ENCODE data around the gene IQSEC1.

Gene IQSEC1

GRCh38 chr3:13028010-13028821 lies 45.0 kb downstream of the IQSEC1 start:
- Mint-ChIP-seq H3K36me3 (peaks cover 6% of the 10 kb centered on the region), H3K4me1 (ENCODE audit: low read depth) (no peaks in the 10 kb centered on the region), H3K9me3 (ENCODE audit: low read depth) (no peaks in the 10 kb centered on the region), H3K27me3 (no peaks in the 10 kb centered on the region), H3K27ac (no peak overlapping the region), H3K4me3 (no peak overlapping the region)

DNA sequence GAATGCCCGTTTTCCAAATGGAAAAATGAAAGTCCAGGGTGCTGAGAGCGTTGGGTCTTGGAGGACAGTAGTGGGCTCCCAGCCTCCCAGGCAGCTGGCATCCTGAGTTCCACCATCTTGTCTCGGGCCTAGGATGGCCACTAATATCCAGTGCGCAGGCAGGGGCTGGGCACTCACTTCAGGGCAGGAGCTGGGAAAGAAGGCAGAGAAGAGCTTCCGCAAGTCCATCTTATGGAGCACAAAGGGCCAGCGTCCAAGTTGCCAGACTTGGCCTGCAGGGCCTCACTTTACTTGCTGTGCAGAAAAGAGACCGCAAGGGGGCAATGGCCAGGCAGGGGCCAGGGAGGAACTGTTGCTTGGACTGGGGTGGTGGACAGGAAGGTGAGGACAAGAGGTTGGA lies 46.1 kb downstream of the IQSEC1 start:
- H3K4me1 Mint-ChIP-seq (ENCODE audit: low read depth), result no peaks in the 10 kb centered on the region
- H3K4me3 Mint-ChIP-seq, result no peak overlapping the region
- no peaks in the 10 kb centered on the region for H3K9me3 Mint-ChIP-seq (ENCODE audit: low read depth)
- H3K27me3 Mint-ChIP-seq, result no peaks in the 10 kb centered on the region
- no peak overlapping the region for H3K27ac Mint-ChIP-seq
- H3K36me3 Mint-ChIP-seq, result peaks cover 6% of the 10 kb centered on the region

DNA sequence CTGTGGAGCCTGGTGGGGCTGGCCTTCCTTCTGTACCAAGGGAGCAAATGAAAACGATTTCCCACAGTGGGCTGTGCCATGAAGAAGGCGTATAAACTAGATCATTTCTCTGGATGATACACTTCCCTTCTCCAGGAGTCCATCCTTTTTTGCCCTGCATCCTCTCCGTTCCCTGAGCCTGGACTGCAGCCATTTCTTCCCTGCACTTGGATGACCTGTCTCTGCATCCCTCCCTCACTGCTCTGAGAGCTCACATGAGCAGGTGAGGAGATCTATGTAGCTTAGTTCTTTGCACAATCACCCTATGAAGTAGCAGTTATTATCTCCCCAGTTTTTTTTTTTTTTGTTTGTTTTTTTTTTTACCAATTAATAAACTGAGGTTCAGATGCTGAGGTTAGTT lies 46.7 kb downstream of the IQSEC1 start:
- Mint-ChIP-seq H3K36me3 (peaks cover 6% of the 10 kb centered on the region), H3K4me1 (ENCODE audit: low read depth) (no peaks in the 10 kb centered on the region), H3K27ac (no peak overlapping the region), H3K9me3 (ENCODE audit: low read depth) (no peaks in the 10 kb centered on the region), H3K4me3 (no peak overlapping the region), H3K27me3 (no peaks in the 10 kb centered on the region)

- Mint-ChIP-seq H3K4me1 (ENCODE audit: low read depth) (no peaks in the 10 kb centered on the region), H3K4me3 (no peak overlapping the region), H3K9me3 (ENCODE audit: low read depth) (no peaks in the 10 kb centered on the region), H3K27ac (no peak overlapping the region), H3K27me3 (no peaks in the 10 kb centered on the region), H3K36me3 (peaks cover 6% of the 10 kb centered on the region)
These were observed 47.3 kb downstream of the IQSEC1 start for GRCh38 chr3:13025778-13026518.

GRCh38 chr3:13025090-13025489 lies 48.1 kb downstream of the IQSEC1 start:
- Mint-ChIP-seq H3K27me3 (no peaks in the 10 kb centered on the region), H3K4me1 (ENCODE audit: low read depth) (no peaks in the 10 kb centered on the region), H3K4me3 (no peak overlapping the region), H3K36me3 (peaks cover 6% of the 10 kb centered on the region), H3K9me3 (ENCODE audit: low read depth) (no peaks in the 10 kb centered on the region), H3K27ac (no peak overlapping the region)

GRCh38 chr3:13024765-13025065 lies 48.5 kb downstream of the IQSEC1 start:
- Mint-ChIP-seq H3K36me3 (peaks cover 6% of the 10 kb centered on the region), H3K27me3 (no peaks in the 10 kb centered on the region), H3K9me3 (ENCODE audit: low read depth) (no peaks in the 10 kb centered on the region), H3K4me3 (no peak overlapping the region), H3K4me1 (ENCODE audit: low read depth) (no peaks in the 10 kb centered on the region), H3K27ac (no peak overlapping the region)

GRCh38 chr3:13023971-13024764 lies 49.1 kb downstream of the IQSEC1 start:
- H3K4me3 Mint-ChIP-seq, result no peak overlapping the region
- no peaks in the 10 kb centered on the region for H3K27me3 Mint-ChIP-seq
- no peak overlapping the region for H3K27ac Mint-ChIP-seq
- H3K9me3 Mint-ChIP-seq (ENCODE audit: low read depth), result no peaks in the 10 kb centered on the region
- H3K36me3 Mint-ChIP-seq, result peaks cover 6% of the 10 kb centered on the region
- no peaks in the 10 kb centered on the region for H3K4me1 Mint-ChIP-seq (ENCODE audit: low read depth)

DNA sequence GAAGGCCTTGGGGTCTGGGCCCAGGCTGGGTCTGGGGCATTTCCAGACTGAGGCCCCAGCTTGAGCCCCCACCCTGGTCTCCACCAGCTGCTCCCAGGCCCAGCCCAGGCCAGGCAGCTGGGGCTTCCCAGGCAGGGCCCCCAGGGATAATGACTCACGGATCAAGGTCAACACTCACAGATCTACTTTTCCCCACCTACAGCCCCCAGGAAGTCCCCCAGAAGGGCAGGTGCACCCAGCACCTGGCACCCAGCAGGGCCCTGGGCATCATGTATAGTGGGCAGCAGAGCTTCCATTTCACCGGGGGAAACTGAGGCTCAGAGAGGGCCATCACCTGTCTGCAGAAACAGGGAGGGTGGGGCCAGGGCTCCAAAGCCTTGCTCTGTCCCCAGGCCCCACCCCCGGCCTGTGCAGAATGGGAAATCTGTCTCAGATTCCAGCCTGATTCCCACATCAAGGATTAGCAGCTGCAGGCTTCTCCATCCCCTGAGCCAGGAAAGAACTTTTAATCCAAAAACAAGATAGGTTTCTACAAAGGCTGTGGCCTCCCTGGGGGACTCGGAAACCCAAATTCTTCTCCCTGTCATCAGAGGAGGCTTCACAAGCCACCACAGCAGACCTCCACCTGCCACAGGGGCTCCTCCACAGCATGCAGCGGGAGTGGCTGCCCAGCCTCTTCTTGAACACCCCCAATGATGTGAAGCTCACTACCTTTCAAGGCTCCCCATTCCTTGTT lies 49.8 kb downstream of the IQSEC1 start:
- Mint-ChIP-seq H3K4me1 (ENCODE audit: low read depth) (no peaks in the 10 kb centered on the region), H3K4me3 (no peak overlapping the region), H3K27ac (no peak overlapping the region), H3K36me3 (peaks cover 6% of the 10 kb centered on the region), H3K27me3 (no peaks in the 10 kb centered on the region), H3K9me3 (ENCODE audit: low read depth) (no peaks in the 10 kb centered on the region)

GRCh38 chr3:13022348-13023234 lies 50.6 kb downstream of the IQSEC1 start:
- Mint-ChIP-seq H3K36me3 (peaks cover 6% of the 10 kb centered on the region), H3K4me3 (no peak overlapping the region), H3K27ac (no peak overlapping the region), H3K9me3 (ENCODE audit: low read depth) (no peaks in the 10 kb centered on the region), H3K4me1 (ENCODE audit: low read depth) (no peaks in the 10 kb centered on the region), H3K27me3 (no peaks in the 10 kb centered on the region)

- no peaks in the 10 kb centered on the region for H3K27me3 Mint-ChIP-seq
- peaks cover 6% of the 10 kb centered on the region for H3K36me3 Mint-ChIP-seq
- H3K4me1 Mint-ChIP-seq (ENCODE audit: low read depth), result peaks cover 10% of the 10 kb centered on the region
- H3K9me3 Mint-ChIP-seq (ENCODE audit: low read depth), result no peaks in the 10 kb centered on the region
- H3K4me3 Mint-ChIP-seq, result no peak overlapping the region
- H3K27ac Mint-ChIP-seq, result peak overlapping the region; percentile 36
These were observed 51.8 kb downstream of the IQSEC1 start for GRCh38 chr3:13021141-13022114.

- Mint-ChIP-seq H3K4me3 (no peak overlapping the region), H3K36me3 (peaks cover 6% of the 10 kb centered on the region), H3K9me3 (ENCODE audit: low read depth) (no peaks in the 10 kb centered on the region), H3K4me1 (ENCODE audit: low read depth) (peaks cover 17% of the 10 kb centered on the region), H3K27me3 (no peaks in the 10 kb centered on the region), H3K27ac (no peak overlapping the region)
These were observed 53.0 kb downstream of the IQSEC1 start for GRCh38 chr3:13020159-13020750.

DNA sequence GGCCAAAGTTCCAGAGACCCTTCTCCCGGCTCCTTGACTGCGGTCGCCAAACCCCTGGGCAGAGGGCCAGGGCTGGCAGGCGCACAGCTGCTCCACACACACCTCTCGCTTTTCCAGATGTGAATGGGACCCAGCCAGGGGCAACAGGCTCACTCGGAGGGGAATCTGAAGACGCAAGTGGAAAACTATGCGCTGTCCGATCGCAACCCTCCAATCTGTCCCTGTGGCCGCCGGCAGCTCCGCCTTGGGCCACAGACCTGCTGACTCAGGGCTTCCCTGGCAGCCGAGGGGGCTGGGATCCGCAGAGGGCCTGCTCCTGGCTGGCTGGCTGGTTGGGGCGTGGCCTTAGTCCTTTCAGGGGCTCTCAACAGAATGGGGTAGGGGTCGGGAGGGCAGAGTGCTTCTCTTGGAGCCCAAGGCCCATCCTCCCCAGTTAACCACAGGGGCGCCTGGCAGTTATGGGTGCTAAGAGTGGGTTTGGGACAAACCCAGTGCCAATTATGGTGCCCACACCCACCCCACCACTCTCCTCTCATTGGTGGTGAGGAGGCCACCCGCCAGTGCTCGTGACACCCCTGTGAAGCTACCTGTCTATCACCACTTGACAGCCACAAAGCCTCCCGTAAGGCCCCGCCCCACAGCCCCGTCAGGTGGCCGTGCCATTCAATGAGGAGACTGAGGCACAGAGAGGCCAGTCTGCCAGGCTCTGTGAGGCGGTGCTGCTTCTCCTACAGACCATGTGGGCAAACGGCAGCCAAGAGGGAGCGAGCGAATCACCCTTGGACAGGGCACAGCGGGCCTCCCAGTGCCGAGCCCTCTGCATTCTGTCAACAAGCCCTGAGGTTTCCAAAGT lies 53.8 kb downstream of the IQSEC1 start:
- H3K9me3 Mint-ChIP-seq (ENCODE audit: low read depth), result no peaks in the 10 kb centered on the region
- H3K4me3 Mint-ChIP-seq, result no peak overlapping the region
- H3K27ac Mint-ChIP-seq, result no peak overlapping the region
- peaks cover 3% of the 10 kb centered on the region for H3K36me3 Mint-ChIP-seq
- H3K27me3 Mint-ChIP-seq, result no peaks in the 10 kb centered on the region
- peaks cover 24% of the 10 kb centered on the region for H3K4me1 Mint-ChIP-seq (ENCODE audit: low read depth)

All from activated naive CD8-positive, alpha-beta T cell (primary cell).